Measurements from ENCODE around the gene ZFYVE9. TPM values are rescaled to one million over a fixed set of nuclear protein-coding genes. Genes with fewer than 3 reads are reported as not detected.
"Not testable (repeated sequence)": the region's sequence is repeated elsewhere in the genome, so short reads cannot be mapped to it uniquely, and the experiment has no call there.

ZFYVE9 gene
- total and polyA plus RNA-seq, 2 donors from 2014 or later: 10.5 to 18.9 TPM

- Histone ChIP-seq H3K4me1 (ENCODE audit: control insufficient read depth in 2 of 3, insufficient read depth in 2 of 3, low read depth in 1 of 3, low read length in 3 of 3) (peaks cover 0 to 2% (median 0%) of the 10 kb centered on the region in 3 donors), H3K9ac (ENCODE audit: low read length in 3 of 3) (no peak overlapping the region), H3K27ac (ENCODE audit: low read depth in 2 of 2, low read length in 2 of 2) (no peak overlapping the region), H3K4me3 (ENCODE audit: low read length in 3 of 3) (no peak overlapping the region), H3K27me3 (ENCODE audit: control insufficient read depth, insufficient read depth, low read length) (no peaks in the 10 kb centered on the region), H3K9me3 (ENCODE audit: control insufficient read depth in 2 of 3, insufficient read depth in 1 of 3, low read length in 3 of 3) (no peaks in the 10 kb centered on the region), H3K36me3 (ENCODE audit: control insufficient read depth in 2 of 3, insufficient read depth in 3 of 3, low read length in 3 of 3) (no peaks in the 10 kb centered on the region)
- intact Hi-C loops (cut with DNase I): no loop called here
- FAIRE-seq (no peak), DNase-seq (no peak)
- no peak for TF ChIP-seq CTCF (IDR thresholded peaks at IDR 0.05; ENCODE audit: borderline replicate concordance, extremely low read depth, insufficient read depth)
These were observed 22.7 kb downstream of the ZFYVE9 start for GRCh38 chr1:52164604-52165003.

GRCh38 chr1:52166996-52167753 is 25.3 kb downstream of the ZFYVE9 start:
- no peak for TF ChIP-seq CTCF (IDR thresholded peaks at IDR 0.05; ENCODE audit: borderline replicate concordance, extremely low read depth, insufficient read depth)
- Histone ChIP-seq H3K36me3 (ENCODE audit: control insufficient read depth in 2 of 3, insufficient read depth in 3 of 3, low read length in 3 of 3) (no peaks in the 10 kb centered on the region), H3K9ac (ENCODE audit: low read length in 3 of 3) (no peak overlapping the region), H3K27me3 (ENCODE audit: control insufficient read depth, insufficient read depth, low read length) (no peaks in the 10 kb centered on the region), H3K4me3 (ENCODE audit: low read length in 3 of 3) (no peak overlapping the region), H3K9me3 (ENCODE audit: control insufficient read depth in 2 of 3, insufficient read depth in 1 of 3, low read length in 3 of 3) (peaks cover 0 to 3% (median 0%) of the 10 kb centered on the region in 3 donors), H3K27ac (ENCODE audit: low read depth in 2 of 2, low read length in 2 of 2) (no peak overlapping the region), H3K4me1 (ENCODE audit: control insufficient read depth in 2 of 3, insufficient read depth in 2 of 3, low read depth in 1 of 3, low read length in 3 of 3) (peaks cover 0 to 2% (median 0%) of the 10 kb centered on the region in 3 donors)
- FAIRE-seq: no peak
- intact Hi-C loops (cut with DNase I): no loop called here
- DNase-seq: peak in 2 of 5 donors; percentile 41 to 58

GRCh38 chr1:52168373-52169080 is 26.6 kb downstream of the ZFYVE9 start:
- TF ChIP-seq CTCF (IDR thresholded peaks at IDR 0.05; ENCODE audit: borderline replicate concordance, extremely low read depth, insufficient read depth): no peak
- Histone ChIP-seq H3K9me3 (ENCODE audit: control insufficient read depth in 2 of 3, insufficient read depth in 1 of 3, low read length in 3 of 3) (peaks cover 0 to 3% (median 0%) of the 10 kb centered on the region in 3 donors), H3K27ac (ENCODE audit: low read depth in 2 of 2, low read length in 2 of 2) (no peak overlapping the region), H3K9ac (ENCODE audit: low read length in 3 of 3) (no peak overlapping the region), H3K4me3 (ENCODE audit: low read length in 3 of 3) (no peak overlapping the region), H3K27me3 (ENCODE audit: control insufficient read depth, insufficient read depth, low read length) (no peaks in the 10 kb centered on the region), H3K4me1 (ENCODE audit: control insufficient read depth in 2 of 3, insufficient read depth in 2 of 3, low read depth in 1 of 3, low read length in 3 of 3) (peaks cover 0 to 2% (median 0%) of the 10 kb centered on the region in 3 donors), H3K36me3 (ENCODE audit: control insufficient read depth in 2 of 3, insufficient read depth in 3 of 3, low read length in 3 of 3) (no peaks in the 10 kb centered on the region)
- FAIRE-seq (no peak), DNase-seq (no peak)
- intact Hi-C loops (cut with DNase I): no loop called here

- H3K9ac ChIP-seq (ENCODE audit: low read length in 3 of 3); intact Hi-C loops (cut with DNase I); H3K27ac ChIP-seq (ENCODE audit: low read depth in 2 of 2, low read length in 2 of 2); FAIRE-seq; DNase-seq; H3K4me1 ChIP-seq (ENCODE audit: control insufficient read depth in 2 of 3, insufficient read depth in 2 of 3, low read depth in 1 of 3, low read length in 3 of 3); H3K27me3 ChIP-seq (ENCODE audit: control insufficient read depth, insufficient read depth, low read length); H3K4me3 ChIP-seq (ENCODE audit: low read length in 3 of 3); H3K36me3 ChIP-seq (ENCODE audit: control insufficient read depth in 2 of 3, insufficient read depth in 3 of 3, low read length in 3 of 3); H3K9me3 ChIP-seq (ENCODE audit: control insufficient read depth in 2 of 3, insufficient read depth in 1 of 3, low read length in 3 of 3): not testable (repeated sequence)
These were observed 29.3 kb downstream of the ZFYVE9 start for GRCh38 chr1:52171149-52171548.
